NCI-H1436 (cell line): ENCODE measurements around the gene SERPINA1.
"Not testable (repeated sequence)": the region's sequence is repeated elsewhere in the genome, so short reads cannot be mapped to it uniquely, and the experiment has no call there.

Source experiments
- DNase-seq: peaks from one replicate; lab custom pipeline; 2025; lab: John Stamatoyannopoulos, UW

Gene SERPINA1

DNA sequence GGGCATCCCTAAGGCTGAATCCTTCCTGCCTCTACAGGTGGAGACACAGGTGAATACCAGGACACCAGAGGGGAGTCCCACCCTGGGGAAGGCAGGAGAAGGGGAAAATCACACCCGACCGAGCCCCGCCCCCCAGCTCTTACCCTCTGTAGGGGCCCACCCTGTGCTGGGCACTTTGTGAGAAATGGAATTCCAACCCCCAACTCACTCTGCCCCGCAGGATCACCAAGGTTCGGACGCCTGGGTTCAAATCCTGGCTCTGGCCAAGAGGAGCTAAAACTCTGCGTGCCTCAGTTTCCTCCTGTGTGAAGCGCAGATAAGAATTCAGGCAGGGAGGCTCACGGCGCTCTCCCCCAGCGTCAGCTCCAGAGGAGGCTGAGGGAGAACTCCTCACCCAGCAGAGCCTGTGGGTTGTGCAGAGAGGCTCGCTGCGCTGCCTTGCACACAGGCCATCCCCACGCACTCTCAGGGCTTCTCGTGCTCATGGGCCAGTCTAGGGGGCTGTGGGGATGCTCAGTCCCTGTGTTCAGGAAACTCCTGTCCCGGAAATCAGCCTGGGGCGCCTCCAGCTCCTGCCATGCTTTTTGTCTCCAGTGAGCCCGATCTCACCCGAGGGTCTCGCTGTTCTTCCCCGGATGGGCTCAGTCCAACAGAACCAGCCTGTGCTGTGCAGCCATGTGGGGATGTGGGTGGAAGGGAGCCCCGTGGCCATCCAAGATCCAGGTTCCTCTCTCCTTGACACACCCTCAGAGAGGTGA is 18.5 kb downstream of the SERPINA1 start:
- DNase-seq: not testable (repeated sequence)

GRCh38 chr14:94368956-94369355 is 19.4 kb downstream of the SERPINA1 start:
- DNase-seq: no peak

DNA sequence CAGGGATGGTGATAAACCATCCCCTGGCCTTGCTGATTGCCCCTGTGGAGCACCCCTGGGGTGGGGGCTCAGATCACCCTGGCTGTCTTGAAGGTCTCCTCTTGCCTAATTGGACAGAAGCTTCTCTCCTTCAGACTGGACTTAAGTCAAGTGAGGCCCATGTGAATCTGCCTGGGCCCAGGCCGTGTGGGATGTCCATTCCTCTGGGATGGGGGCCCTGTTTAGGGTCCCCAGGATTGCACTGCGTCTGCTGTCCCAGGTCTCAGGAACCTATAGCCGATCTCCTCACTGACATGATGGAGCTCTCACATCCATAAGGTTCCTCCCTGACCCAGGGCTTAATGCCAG is 20.2 kb downstream of the SERPINA1 start:
- DNase-seq: no peak

- no peak for DNase-seq
Measured at GRCh38 chr14:94367347-94368242, 20.8 kb downstream of the SERPINA1 start.

- DNase-seq: no peak
Measured at GRCh38 chr14:94366146-94366915, 22.1 kb downstream of the SERPINA1 start, which contains the start of gene SERPINA2. Gene SERPINA2, minus strand, starts transcription at chr14:94366698.

GRCh38 chr14:94365624-94366023 is 22.8 kb downstream of the SERPINA1 start:
- no peak for DNase-seq

DNA sequence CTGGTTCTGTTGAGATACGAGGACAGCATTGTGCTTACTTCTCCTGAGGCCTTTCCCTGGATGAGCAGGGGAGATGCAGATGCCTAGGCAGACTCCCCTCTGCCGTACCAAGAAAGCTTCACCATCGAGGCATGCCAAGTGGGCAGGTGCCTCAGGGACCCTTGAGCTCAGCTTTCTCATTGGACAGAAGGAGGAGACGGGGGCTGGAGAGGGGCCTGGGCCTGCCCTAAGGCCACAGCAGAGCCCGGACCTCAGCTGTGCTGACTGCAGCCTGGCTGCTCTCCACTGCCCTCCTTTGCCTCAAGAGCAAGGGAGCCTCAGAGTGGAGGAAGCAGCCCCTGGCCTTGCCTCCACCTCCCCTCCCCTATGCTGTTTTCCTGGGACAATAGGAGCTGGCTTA is 23.4 kb downstream of the SERPINA1 start:
- DNase-seq: no peak

- no peak for DNase-seq
Measured at GRCh38 chr14:94364037-94364436, 24.4 kb downstream of the SERPINA1 start.

DNA sequence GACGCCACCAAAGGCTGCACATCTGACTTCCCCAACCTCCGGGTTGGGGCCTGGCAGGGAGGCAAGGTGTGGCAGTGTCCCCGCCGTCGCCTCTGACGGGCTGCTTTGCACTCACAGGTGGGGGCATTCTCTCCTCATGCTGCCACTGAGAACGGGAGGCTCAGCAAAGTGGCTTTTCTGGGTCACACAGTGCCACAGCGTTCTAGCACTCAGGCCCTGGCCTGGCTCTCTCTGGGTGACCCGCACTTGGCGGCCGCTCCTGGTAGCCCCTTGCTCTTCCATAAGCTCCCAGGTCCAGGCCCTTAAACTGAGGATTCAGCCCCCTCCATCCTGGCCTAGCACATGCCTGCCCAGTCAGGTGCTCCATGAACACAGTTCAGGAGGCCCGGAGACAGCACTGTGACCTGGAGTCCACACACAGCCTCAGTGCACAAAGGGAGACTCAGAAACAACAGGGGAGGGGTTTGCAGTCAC is 25.2 kb downstream of the SERPINA1 start:
- no peak for DNase-seq

- no peak for DNase-seq
Measured at GRCh38 chr14:94362614-94363133, 25.7 kb downstream of the SERPINA1 start.

- no peak for DNase-seq
Measured at GRCh38 chr14:94361682-94362081, 26.7 kb downstream of the SERPINA1 start.

DNA sequence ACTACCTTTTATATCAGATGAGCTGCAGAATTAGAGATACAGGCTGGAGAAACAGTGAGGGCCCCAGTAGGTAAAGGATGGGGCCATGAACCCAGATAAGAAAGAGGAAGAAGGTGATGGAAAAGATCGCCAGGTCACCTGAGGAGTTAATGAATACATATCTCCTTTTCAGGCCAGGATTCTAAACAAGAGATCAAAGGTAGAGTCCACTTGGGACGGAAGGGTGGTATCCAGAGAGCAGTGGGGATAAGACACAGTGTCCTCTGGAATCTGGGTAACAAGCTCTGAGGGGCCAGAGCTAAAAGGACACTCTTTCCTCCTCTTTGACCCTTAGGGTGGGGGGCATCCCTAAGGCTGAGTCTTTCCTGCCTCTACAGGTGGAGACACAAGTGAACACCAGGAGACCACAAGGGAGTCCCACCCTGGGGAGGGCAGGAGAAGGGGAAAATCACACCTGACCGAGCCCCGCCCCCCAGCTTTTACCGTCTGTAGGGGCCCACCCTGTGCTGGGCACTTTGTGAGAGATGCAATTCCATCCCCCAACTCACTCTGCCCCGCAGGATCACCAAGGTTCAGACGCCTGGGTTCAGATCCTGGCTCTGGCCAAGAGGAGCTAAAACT is 27.3 kb downstream of the SERPINA1 start:
- no peak for DNase-seq

- DNase-seq: no peak
Measured at GRCh38 chr14:94357166-94357565, 31.2 kb downstream of the SERPINA1 start.

- no peak for DNase-seq
Measured at GRCh38 chr14:94356379-94357056, 31.9 kb downstream of the SERPINA1 start.

DNA sequence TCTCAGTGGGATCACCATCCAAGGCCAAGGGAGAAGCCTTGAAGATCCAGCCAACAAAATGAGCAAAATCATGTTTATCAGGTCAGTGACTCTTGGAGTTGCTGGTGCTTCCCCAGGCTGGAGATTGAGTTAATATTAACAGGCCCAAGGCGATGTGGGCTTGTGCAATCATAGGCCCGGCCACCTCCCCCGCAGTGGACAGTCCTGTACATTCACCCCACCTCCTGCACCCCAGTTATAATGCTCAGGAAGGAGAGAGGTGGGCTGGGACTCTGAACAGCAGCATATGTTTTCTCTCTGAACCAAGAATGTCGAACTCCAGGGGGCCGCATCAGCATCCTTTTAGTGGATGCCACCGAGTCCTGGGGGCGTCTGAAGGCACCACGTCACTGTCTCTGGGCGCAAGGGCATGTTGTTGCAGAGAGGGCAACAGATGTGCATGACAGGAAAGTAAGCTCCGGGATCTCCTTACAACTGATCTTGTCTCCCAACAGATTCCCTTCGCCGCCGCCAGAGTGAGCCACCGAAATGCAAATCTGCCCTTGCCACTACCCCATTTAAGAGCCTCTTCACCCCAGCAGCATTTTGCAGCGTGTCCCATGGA is 33.1 kb downstream of the SERPINA1 start:
- DNase-seq: no peak

- DNase-seq: no peak
Measured at GRCh38 chr14:94354638-94355185, 33.7 kb downstream of the SERPINA1 start.

- DNase-seq: not testable (repeated sequence)
Measured at GRCh38 chr14:94354190-94354589, 34.2 kb downstream of the SERPINA1 start.

DNA sequence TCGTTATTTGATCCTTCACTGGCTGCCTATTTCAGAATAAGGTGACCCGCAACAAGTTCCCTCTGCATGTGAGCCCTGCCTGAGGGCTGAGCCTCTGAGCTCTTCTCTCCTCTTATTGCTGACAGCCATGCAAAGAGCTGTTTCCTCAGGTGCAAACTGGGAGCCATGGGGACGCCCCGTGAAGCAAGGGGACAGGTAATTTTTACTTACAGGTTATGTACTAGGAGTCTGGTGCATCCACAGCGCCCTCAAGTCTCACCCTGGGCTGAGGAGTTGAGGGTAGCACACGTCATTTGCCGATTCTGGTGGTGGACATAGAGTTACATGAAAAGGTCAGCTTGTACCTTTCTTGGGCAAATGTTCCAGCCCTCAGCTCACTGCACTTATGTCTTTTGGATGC is 39.1 kb downstream of the SERPINA1 start:
- DNase-seq: no peak

DNA sequence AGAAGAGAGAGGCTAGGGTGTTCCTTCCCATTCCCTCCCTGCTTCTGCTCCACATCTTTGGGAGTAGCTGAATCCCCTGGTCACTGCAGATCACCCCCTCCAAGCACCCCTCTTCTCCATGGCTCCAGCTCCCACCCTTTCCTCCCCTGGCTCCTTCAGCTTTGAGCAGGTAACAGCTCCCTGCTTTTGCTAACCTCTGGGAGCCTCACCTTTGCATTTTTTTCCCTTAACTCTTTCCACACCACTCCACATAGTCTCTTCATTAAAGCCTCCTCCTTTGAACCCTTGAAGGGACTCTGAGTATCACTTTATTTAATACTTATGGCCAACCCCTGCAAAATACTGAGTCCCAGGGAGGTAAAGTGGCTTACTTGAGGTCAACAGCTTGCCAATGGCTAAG is 39.6 kb downstream of the SERPINA1 start:
- no peak for DNase-seq

DNA sequence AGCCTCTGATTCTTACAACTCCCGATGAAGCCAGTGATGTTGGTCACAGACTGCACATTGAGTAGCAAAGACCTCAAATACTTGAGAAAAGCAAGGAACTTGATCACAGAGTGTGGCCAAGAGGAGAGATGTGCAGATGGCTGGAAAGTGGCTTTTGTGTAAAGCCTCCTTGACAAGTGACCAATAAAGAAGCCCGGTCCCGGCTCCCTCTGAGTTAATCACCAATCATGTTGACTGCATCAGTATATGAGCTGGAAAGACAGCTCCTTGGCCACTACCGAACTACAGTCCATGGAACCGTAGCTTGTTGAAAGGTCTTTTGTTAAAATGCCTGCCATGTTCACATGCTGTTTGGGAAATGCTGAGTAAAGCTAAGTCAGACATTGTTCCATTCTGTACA is 41.6 kb downstream of the SERPINA1 start:
- DNase-seq: no peak
